Breast epithelium (tissue), 3 donors: ENCODE measurements around the gene PCARE.

ENCODE experiments used
- CTCF ChIP-seq, 3 donors: fragments of 450-650 bp; IDR thresholded peaks; one replicate each; pipeline ENCODE4 v1.5.1; 2016 to 2017; ENCODE audit warnings: antibody characterized with exemption in 3 of 3, mild to moderate bottlenecking in 3 of 3, moderate library complexity in 3 of 3
- POLR2A ChIP-seq: fragments of 450-650 bp; IDR thresholded peaks from one replicate; pipeline ENCODE4 v1.6.1; 2016; ENCODE audit warnings: antibody characterized with exemption, mild to moderate bottlenecking, moderate library complexity

GRCh38 chr2:29073933-29074332 is 390 bp downstream of the PCARE start:
- no peak for TF ChIP-seq CTCF (IDR thresholded peaks at IDR 0.05)
- TF ChIP-seq POLR2A = no peak
